HuH-7 (cell line): ENCODE measurements around the gene MACF1.
"Not testable (repeated sequence)": the region's sequence is repeated elsewhere in the genome, so short reads cannot be mapped to it uniquely, and the experiment has no call there.

Experiments
- DNase-seq: peaks from one replicate; pipeline ENCODE4 v3.0.0; 2011; ENCODE audit warnings: low spot score

MACF1 gene

GRCh38 chr1:39492118-39493042 lies 287.9 kb downstream of the MACF1 start:
- not testable (repeated sequence) for DNase-seq

GRCh38 chr1:39493043-39493810 lies 288.7 kb downstream of the MACF1 start:
- not testable (repeated sequence) for DNase-seq

GRCh38 chr1:39494671-39495410 lies 290.3 kb downstream of the MACF1 start:
- DNase-seq = no peak

GRCh38 chr1:39496520-39496919 lies 292.0 kb downstream of the MACF1 start:
- DNase-seq = not testable (repeated sequence)

- no peak for DNase-seq
These were observed 293.1 kb downstream of the MACF1 start for GRCh38 chr1:39497585-39497984.

GRCh38 chr1:39498096-39498710 lies 293.7 kb downstream of the MACF1 start:
- DNase-seq = not testable (repeated sequence)

GRCh38 chr1:39498821-39499220 lies 294.3 kb downstream of the MACF1 start:
- not testable (repeated sequence) for DNase-seq

GRCh38 chr1:39499668-39500067 lies 295.2 kb downstream of the MACF1 start:
- DNase-seq = no peak

GRCh38 chr1:39500862-39501389 lies 296.4 kb downstream of the MACF1 start:
- no peak for DNase-seq

- DNase-seq = no peak
These were observed 297.2 kb downstream of the MACF1 start for GRCh38 chr1:39501666-39502065.

- not testable (repeated sequence) for DNase-seq
These were observed 299.9 kb downstream of the MACF1 start for GRCh38 chr1:39504436-39504835.

GRCh38 chr1:39505289-39505688 lies 300.8 kb downstream of the MACF1 start:
- no peak for DNase-seq

- peak; percentile 74 for DNase-seq
These were observed 302.9 kb downstream of the MACF1 start for GRCh38 chr1:39507230-39507928.

GRCh38 chr1:39508266-39508665 lies 303.8 kb downstream of the MACF1 start:
- no peak for DNase-seq

GRCh38 chr1:39508857-39509305 lies 304.4 kb downstream of the MACF1 start:
- peak; percentile 34 for DNase-seq

- no peak for DNase-seq
These were observed 305.0 kb downstream of the MACF1 start for GRCh38 chr1:39509360-39510009.

GRCh38 chr1:39510570-39511186 lies 306.2 kb downstream of the MACF1 start:
- peak; percentile 57 for DNase-seq

- DNase-seq = not testable (repeated sequence)
These were observed 307.0 kb downstream of the MACF1 start for GRCh38 chr1:39511477-39511876.

- DNase-seq = not testable (repeated sequence)
These were observed 307.8 kb downstream of the MACF1 start for GRCh38 chr1:39512234-39512847.
